GM23338 (cell line): Measurements from ENCODE around the gene OR4F15. TPM values are rescaled to one million over a fixed set of nuclear protein-coding genes. Genes with fewer than 3 reads are reported as not detected.

Experiments used
- ATAC-seq: fragments of 200-7000 bp; cut with Tn5 transposase; 3 replicates; pipeline ENCODE4 v1.9.1; 2020
- DNase-seq: peaks from one replicate; pipeline ENCODE4 v3.0.0-alpha.2; 2015; ENCODE audit warnings: low spot score
- H2AFZ ChIP-seq: fragments of 200-600 bp; sonication (generic); 2 replicates; pipeline ENCODE4 v1.8.0; 2016; ENCODE audit warnings: antibody characterized with exemption, mild to moderate bottlenecking, moderate library complexity
- H3F3A ChIP-seq: fragments of 200-600 bp; sonication (generic); replicated peaks from 2 replicates; pipeline ENCODE4 v1.8.0; 2017; ENCODE audit warnings: antibody characterized with exemption, mixed run types, low read depth
- H3K27ac ChIP-seq: fragments of 200-600 bp; sonication (generic); 2 replicates; pipeline ENCODE4 v1.6.1; 2016; ENCODE audit warnings: low read depth
- H3K27me3 ChIP-seq: fragments of 200-600 bp; sonication (generic); 2 replicates; pipeline ENCODE4 v1.8.0; 2016; ENCODE audit warnings: mild to moderate bottlenecking, mixed run types, moderate library complexity; ENCODE audit not compliant: insufficient read depth
- H3K36me3 ChIP-seq: fragments of 200-600 bp; sonication (generic); 2 replicates; pipeline ENCODE4 v1.8.0; 2016; ENCODE audit warnings: mild to moderate bottlenecking; ENCODE audit not compliant: insufficient read depth
- H3K4me1 ChIP-seq: fragments of 200-600 bp; sonication (generic); 2 replicates; pipeline ENCODE4 v1.8.0; 2016; ENCODE audit warnings: mild to moderate bottlenecking, moderate library complexity; ENCODE audit not compliant: insufficient read depth
- H3K4me2 ChIP-seq: fragments of 200-600 bp; sonication (generic); 2 replicates; pipeline ENCODE4 v1.7.1; 2017; ENCODE audit warnings: mixed run types
- H3K4me3 ChIP-seq: fragments of 200-600 bp; sonication (generic); 2 replicates; pipeline ENCODE4 v1.6.1; 2016; ENCODE audit warnings: mixed run types
- H3K79me2 ChIP-seq: fragments of 200-600 bp; sonication (generic); replicated peaks from 2 replicates; pipeline ENCODE4 v1.8.0; 2017; ENCODE audit warnings: mild to moderate bottlenecking; ENCODE audit not compliant: insufficient read depth
- H3K9me2 ChIP-seq: fragments of 200-600 bp; sonication (generic); 2 replicates; pipeline ENCODE4 v1.8.0; 2017; ENCODE audit not compliant: insufficient read depth
- H4K20me1 ChIP-seq: fragments of 200-600 bp; sonication (generic); replicated peaks from 2 replicates; pipeline ENCODE4 v1.8.0; 2017; ENCODE audit warnings: mild to moderate bottlenecking; ENCODE audit not compliant: insufficient read depth
- H3K27ac Mint-ChIP-seq: 2 replicates; pipeline ENCODE4 v1.8.0; 2020; ENCODE audit warnings: inconsistent platforms, mild to moderate bottlenecking, moderate library complexity, mixed read lengths
- H3K27me3 Mint-ChIP-seq: 3 replicates; pipeline ENCODE4 v1.8.0; 2022; ENCODE audit warnings: low read depth, mild to moderate bottlenecking, moderate library complexity, mixed read lengths, inconsistent platforms; ENCODE audit not compliant: insufficient read depth, poor library complexity
- H3K36me3 Mint-ChIP-seq: 3 replicates; pipeline ENCODE4 v1.8.0; 2021; ENCODE audit warnings: low read depth, mild to moderate bottlenecking, inconsistent platforms, moderate library complexity, mixed read lengths
- H3K4me1 Mint-ChIP-seq: 3 replicates; pipeline ENCODE4 v1.8.0; 2020; ENCODE audit warnings: mild to moderate bottlenecking, inconsistent platforms, mixed read lengths
- H3K4me3 Mint-ChIP-seq: 3 replicates; pipeline ENCODE4 v1.8.0; 2021; ENCODE audit warnings: moderate library complexity, mild to moderate bottlenecking, inconsistent platforms, mixed read lengths
- H3K9me3 Mint-ChIP-seq: 3 replicates; pipeline ENCODE4 v1.8.0; 2020; ENCODE audit warnings: moderate library complexity, mild to moderate bottlenecking, inconsistent platforms, mixed read lengths
- CREB1 ChIP-seq: fragments of 250-450 bp; sonication (Bioruptor Pico); IDR thresholded peaks from 2 replicates; pipeline ENCODE4 v1.5.0; 2020; ENCODE audit warnings: low read depth, mild to moderate bottlenecking, moderate library complexity
- EZH2 ChIP-seq: fragments of 200-600 bp; sonication (generic); IDR thresholded peaks from one replicate; pipeline ENCODE4 v1.8.0; 2017; ENCODE audit warnings: antibody characterized with exemption, mild to moderate bottlenecking, low read depth; ENCODE audit not compliant: unreplicated experiment
- EZH2phosphoT487 ChIP-seq: fragments of 200-600 bp; sonication (generic); IDR thresholded peaks from one replicate; pipeline ENCODE4 v1.8.1; 2018; ENCODE audit warnings: antibody characterized with exemption; ENCODE audit not compliant: unreplicated experiment
- JUNB ChIP-seq: IDR thresholded peaks from one replicate; pipeline ENCODE4 v1.6.1; 2016; ENCODE audit warnings: antibody characterized with exemption; ENCODE audit not compliant: unreplicated experiment
- NANOG ChIP-seq: IDR thresholded peaks from 2 replicates; pipeline ENCODE4 v1.6.1; 2016; ENCODE audit warnings: antibody characterized with exemption, borderline replicate concordance
- POLR2AphosphoS5 ChIP-seq: IDR thresholded peaks from 2 replicates; pipeline ENCODE4 v1.6.1; 2016; ENCODE audit warnings: antibody characterized with exemption, low read depth
- STAT1 ChIP-seq: IDR thresholded peaks from one replicate; pipeline ENCODE4 v1.6.1; 2016; ENCODE audit warnings: antibody characterized with exemption; ENCODE audit not compliant: unreplicated experiment
- ZNF114 ChIP-seq: fragments of 250-450 bp; sonication (Bioruptor Pico); IDR thresholded peaks from 2 replicates; pipeline ENCODE4 v1.5.0; 2020; ENCODE audit warnings: mild to moderate bottlenecking, moderate library complexity
- ZNF331 ChIP-seq: fragments of 250-450 bp; sonication (Bioruptor Pico); IDR thresholded peaks from 2 replicates; pipeline ENCODE4 v1.5.0; 2020; ENCODE audit warnings: low read depth, mild to moderate bottlenecking, moderate library complexity
- polyA plus RNA-seq: library from polyadenylated mRNA; unstranded; fragments of >200 nt; fragmentation: Nextera tagmentation; extraction: Ambion mirVana; gene quantifications from 2 replicates; pipeline ENCODE4 v1.2.1, GENCODE V29; 2016
- total RNA-seq: library from RNA; depleted of rRNA; stranded (reverse); fragments of >200 nt; shearing (Covaris generic); gene quantifications from 2 replicates; pipeline ENCODE4 v1.2.3, GENCODE V29; 2014
- TF ChIP-seq, protein P1 (sequence below): fragments of 250-450 bp; sonication (Bioruptor Pico); IDR thresholded peaks from 2 replicates; pipeline ENCODE4 v1.5.0; 2020; ENCODE audit warnings: mild to moderate bottlenecking, moderate library complexity
- TF ChIP-seq, protein P2 (sequence below), 2 experiments: fragments of 200-600 bp in 1 of 2; sonication (generic) in 1 of 2; conservative IDR thresholded peaks; 2 replicates each; pipeline versions ENCODE4 v1.5.1 to v1.6.1; 2016 to 2017; ENCODE audit warnings: antibody characterized with exemption in 2 of 2, low read depth in 2 of 2, mild to moderate bottlenecking in 2 of 2, moderate library complexity in 1 of 2
- TF ChIP-seq, protein P3 (sequence below): IDR thresholded peaks from 2 replicates; pipeline ENCODE4 v1.6.1; 2016; ENCODE audit warnings: antibody characterized with exemption
- TF ChIP-seq, protein P4 (sequence below): IDR thresholded peaks from one replicate; pipeline ENCODE4 v1.6.1; 2018; ENCODE audit warnings: antibody characterized with exemption; ENCODE audit not compliant: unreplicated experiment

Gene OR4F15
- total and polyA plus RNA-seq, 2 experiments from 2014 or later: not detected

DNA sequence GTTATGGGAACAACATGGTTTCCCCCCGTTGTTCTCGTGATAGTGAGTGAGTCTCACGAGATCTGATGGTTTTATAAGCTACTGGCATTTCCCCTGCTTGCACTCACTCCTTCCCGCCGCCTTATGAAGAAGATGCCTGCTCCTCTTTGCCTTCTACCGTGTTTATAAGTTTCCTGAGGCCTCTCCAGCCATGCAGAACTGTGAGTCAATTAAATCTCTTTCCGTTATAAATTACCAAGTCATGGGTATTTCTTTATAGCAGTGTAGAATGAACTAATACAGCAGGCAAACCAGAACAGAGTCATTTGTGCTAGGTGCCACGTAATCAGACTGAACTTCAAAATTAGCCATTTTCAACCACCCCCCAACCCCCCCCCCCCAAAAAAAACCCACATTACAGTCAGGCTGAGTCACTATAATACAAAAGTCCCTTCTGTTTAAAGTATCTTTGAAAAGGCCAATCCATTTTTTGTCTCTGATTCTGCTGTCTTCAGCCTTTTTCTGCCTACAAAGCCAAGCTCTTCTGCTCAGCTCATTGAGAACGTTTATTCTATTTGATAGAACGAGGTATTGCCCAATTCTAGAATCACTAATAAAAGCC, 4.6 kb upstream of the OR4F15 start:
- Histone ChIP-seq H4K20me1 (no peaks in the 10 kb centered on the region), H3K79me2 (no peaks in the 10 kb centered on the region), H2AFZ (no peak overlapping the region), H3F3A (no peaks in the 10 kb centered on the region), H3K4me3 (no peak overlapping the region), H3K36me3 (no peaks in the 10 kb centered on the region), H3K4me2 (no peak overlapping the region), H3K27me3 (no peaks in the 10 kb centered on the region), H3K27ac (no peak overlapping the region), H3K9me2 (no peaks in the 10 kb centered on the region), H3K4me1 (no peaks in the 10 kb centered on the region)
- Mint-ChIP-seq H3K9me3 (no peaks in the 10 kb centered on the region), H3K27me3 (peaks cover 2% of the 10 kb centered on the region), H3K4me1 (no peaks in the 10 kb centered on the region), H3K27ac (no peak overlapping the region), H3K36me3 (no peaks in the 10 kb centered on the region), H3K4me3 (no peak overlapping the region)
- no peak for DNase-seq
- TF ChIP-seq EZH2phosphoT487 (no peak), NANOG (no peak), ZNF114 (no peak), POLR2AphosphoS5 (no peak), STAT1 (no peak), EZH2 (no peak), CREB1 (no peak), JUNB (no peak), ZNF331 (no peak)
- TF ChIP-seq, protein P1, sequence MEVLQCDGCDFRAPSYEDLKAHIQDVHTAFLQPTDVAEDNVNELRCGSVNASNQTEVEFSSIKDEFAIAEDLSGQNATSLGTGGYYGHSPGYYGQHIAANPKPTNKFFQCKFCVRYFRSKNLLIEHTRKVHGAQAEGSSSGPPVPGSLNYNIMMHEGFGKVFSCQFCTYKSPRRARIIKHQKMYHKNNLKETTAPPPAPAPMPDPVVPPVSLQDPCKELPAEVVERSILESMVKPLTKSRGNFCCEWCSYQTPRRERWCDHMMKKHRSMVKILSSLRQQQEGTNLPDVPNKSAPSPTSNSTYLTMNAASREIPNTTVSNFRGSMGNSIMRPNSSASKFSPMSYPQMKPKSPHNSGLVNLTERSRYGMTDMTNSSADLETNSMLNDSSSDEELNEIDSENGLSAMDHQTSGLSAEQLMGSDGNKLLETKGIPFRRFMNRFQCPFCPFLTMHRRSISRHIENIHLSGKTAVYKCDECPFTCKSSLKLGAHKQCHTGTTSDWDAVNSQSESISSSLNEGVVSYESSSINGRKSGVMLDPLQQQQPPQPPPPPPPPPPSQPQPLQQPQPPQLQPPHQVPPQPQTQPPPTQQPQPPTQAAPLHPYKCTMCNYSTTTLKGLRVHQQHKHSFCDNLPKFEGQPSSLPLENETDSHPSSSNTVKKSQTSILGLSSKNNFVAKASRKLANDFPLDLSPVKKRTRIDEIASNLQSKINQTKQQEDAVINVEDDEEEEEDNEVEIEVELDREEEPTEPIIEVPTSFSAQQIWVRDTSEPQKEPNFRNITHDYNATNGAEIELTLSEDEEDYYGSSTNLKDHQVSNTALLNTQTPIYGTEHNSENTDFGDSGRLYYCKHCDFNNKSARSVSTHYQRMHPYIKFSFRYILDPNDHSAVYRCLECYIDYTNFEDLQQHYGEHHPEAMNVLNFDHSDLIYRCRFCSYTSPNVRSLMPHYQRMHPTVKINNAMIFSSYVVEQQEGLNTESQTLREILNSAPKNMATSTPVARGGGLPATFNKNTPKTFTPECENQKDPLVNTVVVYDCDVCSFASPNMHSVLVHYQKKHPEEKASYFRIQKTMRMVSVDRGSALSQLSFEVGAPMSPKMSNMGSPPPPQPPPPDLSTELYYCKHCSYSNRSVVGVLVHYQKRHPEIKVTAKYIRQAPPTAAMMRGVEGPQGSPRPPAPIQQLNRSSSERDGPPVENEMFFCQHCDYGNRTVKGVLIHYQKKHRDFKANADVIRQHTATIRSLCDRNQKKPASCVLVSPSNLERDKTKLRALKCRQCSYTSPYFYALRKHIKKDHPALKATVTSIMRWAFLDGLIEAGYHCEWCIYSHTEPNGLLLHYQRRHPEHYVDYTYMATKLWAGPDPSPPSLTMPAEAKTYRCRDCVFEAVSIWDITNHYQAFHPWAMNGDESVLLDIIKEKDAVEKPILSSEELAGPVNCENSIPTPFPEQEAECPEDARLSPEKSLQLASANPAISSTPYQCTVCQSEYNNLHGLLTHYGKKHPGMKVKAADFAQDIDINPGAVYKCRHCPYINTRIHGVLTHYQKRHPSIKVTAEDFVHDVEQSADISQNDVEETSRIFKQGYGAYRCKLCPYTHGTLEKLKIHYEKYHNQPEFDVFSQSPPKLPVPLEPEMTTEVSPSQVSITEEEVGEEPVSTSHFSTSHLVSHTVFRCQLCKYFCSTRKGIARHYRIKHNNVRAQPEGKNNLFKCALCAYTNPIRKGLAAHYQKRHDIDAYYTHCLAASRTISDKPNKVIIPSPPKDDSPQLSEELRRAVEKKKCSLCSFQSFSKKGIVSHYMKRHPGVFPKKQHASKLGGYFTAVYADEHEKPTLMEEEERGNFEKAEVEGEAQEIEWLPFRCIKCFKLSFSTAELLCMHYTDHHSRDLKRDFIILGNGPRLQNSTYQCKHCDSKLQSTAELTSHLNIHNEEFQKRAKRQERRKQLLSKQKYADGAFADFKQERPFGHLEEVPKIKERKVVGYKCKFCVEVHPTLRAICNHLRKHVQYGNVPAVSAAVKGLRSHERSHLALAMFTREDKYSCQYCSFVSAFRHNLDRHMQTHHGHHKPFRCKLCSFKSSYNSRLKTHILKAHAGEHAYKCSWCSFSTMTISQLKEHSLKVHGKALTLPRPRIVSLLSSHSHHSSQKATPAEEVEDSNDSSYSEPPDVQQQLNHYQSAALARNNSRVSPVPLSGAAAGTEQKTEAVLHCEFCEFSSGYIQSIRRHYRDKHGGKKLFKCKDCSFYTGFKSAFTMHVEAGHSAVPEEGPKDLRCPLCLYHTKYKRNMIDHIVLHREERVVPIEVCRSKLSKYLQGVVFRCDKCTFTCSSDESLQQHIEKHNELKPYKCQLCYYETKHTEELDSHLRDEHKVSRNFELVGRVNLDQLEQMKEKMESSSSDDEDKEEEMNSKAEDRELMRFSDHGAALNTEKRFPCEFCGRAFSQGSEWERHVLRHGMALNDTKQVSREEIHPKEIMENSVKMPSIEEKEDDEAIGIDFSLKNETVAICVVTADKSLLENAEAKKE (CRISPR knock-in tag): no peak
- TF ChIP-seq, protein P2, sequence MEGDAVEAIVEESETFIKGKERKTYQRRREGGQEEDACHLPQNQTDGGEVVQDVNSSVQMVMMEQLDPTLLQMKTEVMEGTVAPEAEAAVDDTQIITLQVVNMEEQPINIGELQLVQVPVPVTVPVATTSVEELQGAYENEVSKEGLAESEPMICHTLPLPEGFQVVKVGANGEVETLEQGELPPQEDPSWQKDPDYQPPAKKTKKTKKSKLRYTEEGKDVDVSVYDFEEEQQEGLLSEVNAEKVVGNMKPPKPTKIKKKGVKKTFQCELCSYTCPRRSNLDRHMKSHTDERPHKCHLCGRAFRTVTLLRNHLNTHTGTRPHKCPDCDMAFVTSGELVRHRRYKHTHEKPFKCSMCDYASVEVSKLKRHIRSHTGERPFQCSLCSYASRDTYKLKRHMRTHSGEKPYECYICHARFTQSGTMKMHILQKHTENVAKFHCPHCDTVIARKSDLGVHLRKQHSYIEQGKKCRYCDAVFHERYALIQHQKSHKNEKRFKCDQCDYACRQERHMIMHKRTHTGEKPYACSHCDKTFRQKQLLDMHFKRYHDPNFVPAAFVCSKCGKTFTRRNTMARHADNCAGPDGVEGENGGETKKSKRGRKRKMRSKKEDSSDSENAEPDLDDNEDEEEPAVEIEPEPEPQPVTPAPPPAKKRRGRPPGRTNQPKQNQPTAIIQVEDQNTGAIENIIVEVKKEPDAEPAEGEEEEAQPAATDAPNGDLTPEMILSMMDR (conservative IDR thresholded peaks at IDR 0.05; ENCODE audit: low read depth in 2 of 2): no peak
- TF ChIP-seq, protein P3, sequence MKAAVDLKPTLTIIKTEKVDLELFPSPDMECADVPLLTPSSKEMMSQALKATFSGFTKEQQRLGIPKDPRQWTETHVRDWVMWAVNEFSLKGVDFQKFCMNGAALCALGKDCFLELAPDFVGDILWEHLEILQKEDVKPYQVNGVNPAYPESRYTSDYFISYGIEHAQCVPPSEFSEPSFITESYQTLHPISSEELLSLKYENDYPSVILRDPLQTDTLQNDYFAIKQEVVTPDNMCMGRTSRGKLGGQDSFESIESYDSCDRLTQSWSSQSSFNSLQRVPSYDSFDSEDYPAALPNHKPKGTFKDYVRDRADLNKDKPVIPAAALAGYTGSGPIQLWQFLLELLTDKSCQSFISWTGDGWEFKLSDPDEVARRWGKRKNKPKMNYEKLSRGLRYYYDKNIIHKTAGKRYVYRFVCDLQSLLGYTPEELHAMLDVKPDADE: no peak
- TF ChIP-seq, protein P4, sequence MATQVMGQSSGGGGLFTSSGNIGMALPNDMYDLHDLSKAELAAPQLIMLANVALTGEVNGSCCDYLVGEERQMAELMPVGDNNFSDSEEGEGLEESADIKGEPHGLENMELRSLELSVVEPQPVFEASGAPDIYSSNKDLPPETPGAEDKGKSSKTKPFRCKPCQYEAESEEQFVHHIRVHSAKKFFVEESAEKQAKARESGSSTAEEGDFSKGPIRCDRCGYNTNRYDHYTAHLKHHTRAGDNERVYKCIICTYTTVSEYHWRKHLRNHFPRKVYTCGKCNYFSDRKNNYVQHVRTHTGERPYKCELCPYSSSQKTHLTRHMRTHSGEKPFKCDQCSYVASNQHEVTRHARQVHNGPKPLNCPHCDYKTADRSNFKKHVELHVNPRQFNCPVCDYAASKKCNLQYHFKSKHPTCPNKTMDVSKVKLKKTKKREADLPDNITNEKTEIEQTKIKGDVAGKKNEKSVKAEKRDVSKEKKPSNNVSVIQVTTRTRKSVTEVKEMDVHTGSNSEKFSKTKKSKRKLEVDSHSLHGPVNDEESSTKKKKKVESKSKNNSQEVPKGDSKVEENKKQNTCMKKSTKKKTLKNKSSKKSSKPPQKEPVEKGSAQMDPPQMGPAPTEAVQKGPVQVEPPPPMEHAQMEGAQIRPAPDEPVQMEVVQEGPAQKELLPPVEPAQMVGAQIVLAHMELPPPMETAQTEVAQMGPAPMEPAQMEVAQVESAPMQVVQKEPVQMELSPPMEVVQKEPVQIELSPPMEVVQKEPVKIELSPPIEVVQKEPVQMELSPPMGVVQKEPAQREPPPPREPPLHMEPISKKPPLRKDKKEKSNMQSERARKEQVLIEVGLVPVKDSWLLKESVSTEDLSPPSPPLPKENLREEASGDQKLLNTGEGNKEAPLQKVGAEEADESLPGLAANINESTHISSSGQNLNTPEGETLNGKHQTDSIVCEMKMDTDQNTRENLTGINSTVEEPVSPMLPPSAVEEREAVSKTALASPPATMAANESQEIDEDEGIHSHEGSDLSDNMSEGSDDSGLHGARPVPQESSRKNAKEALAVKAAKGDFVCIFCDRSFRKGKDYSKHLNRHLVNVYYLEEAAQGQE: no peak
- no peak for ATAC-seq
